Measurements from ENCODE around the gene RALBP1. TPM values are rescaled to one million over a fixed set of nuclear protein-coding genes. Genes with fewer than 3 reads are reported as not detected.

RALBP1 gene
- total and polyA plus RNA-seq, 9 of the 15 experiments (the other 6 are each of a cell fraction or from before 2014, with no cell fraction given) = 10.9 to 70.0 (median 61.3) TPM

GRCh38 chr18:9539283-9539682 is 64.0 kb downstream of the RALBP1 start:
- BruUV-seq (replicated peaks) = no TSS peak
- TF ChIP-seq CHAMP1 (IDR thresholded peaks at IDR 0.05) = no peak
- TF ChIP-seq ZNF609 (CRISPR knock-in tag; IDR thresholded peaks at IDR 0.05; ENCODE audit: borderline replicate concordance) = no peak
- TF ChIP-seq TFAP4 (CRISPR knock-in tag; IDR thresholded peaks at IDR 0.05; ENCODE audit: borderline replicate concordance) = no peak
- TF ChIP-seq ZNF24 (IDR thresholded peaks at IDR 0.05) = no peak
- no peak for TF ChIP-seq FOXO4 (CRISPR knock-in tag; IDR thresholded peaks at IDR 0.05)
- TF ChIP-seq VEZF1 (CRISPR knock-in tag; IDR thresholded peaks at IDR 0.05) = no peak
- TF ChIP-seq ZBTB49 (CRISPR knock-in tag; IDR thresholded peaks at IDR 0.05; ENCODE audit: borderline replicate concordance) = no peak

More at GRCh38 chr18:9539283-9539682, 64.0 kb downstream of the RALBP1 start:
- no peak for FAIRE-seq
- POLR2A ChIA-PET = interaction anchor here (0.5 kb wide), 1 partner anchor 27 kb away, joined by 3 read pairs; no protein-coding TSS in a partner anchor
- Histone ChIP-seq H3K79me2 (ENCODE audit: control insufficient read depth, insufficient read depth, low read length) (no peaks in the 10 kb centered on the region), H3K9ac (ENCODE audit: insufficient read depth in 1 of 2, low read depth in 2 of 2, low read length in 2 of 2) (no peak overlapping the region), H3K36me3 (ENCODE audit: control insufficient read depth, insufficient read depth, low read length) (peaks cover 39% of the 10 kb centered on the region; the same call in 2 of the 3 replicates), H3K9me3 (replicated peaks; ENCODE audit: control insufficient read depth, insufficient read depth, low read depth, low read length) (no peaks in the 10 kb centered on the region), H2AFZ (ENCODE audit: low read depth, low read length) (no peak overlapping the region), H3K27ac (ENCODE audit: extremely low read depth, low read depth, low read length) (no peak overlapping the region), H3K9me1 (ENCODE audit: control insufficient read depth, insufficient read depth, low read length) (no peaks in the 10 kb centered on the region), H3K4me2 (ENCODE audit: insufficient read depth, low read length) (no peak overlapping the region), H3K27me3 (ENCODE audit: control insufficient read depth in 2 of 2, insufficient read depth in 2 of 2, low read length in 2 of 2) (no peaks in the 10 kb centered on the region), H3K4me1 (replicated peaks in 1 of 2; ENCODE audit: control insufficient read depth in 2 of 2, insufficient read depth in 2 of 2, low read length in 2 of 2) (peaks cover 0 to 2% of the 10 kb centered on the region in 2 experiments; a peak in 2 of 5 replicates), H4K20me1 (replicated peaks; ENCODE audit: control insufficient read depth, insufficient read depth, low read length) (no peaks in the 10 kb centered on the region), H3K4me3 (no peak overlapping the region)
- in situ Hi-C loops (cut with MboI) (no loop called here), intact Hi-C loops (cut with micrococcal nuclease) (no loop called here)
- 87% methylated on average over 6 of the region's 6 CpGs for WGBS (ENCODE audit: insufficient coverage, low coverage, missing lambda C conversion rate)
- no peak for ATAC-seq
- DNase-seq (ENCODE audit: extremely low read depth in 1 of 4, low spot score in 3 of 4) = no peak
- CTCF ChIA-PET (ENCODE audit: low intra/inter-chr PET ratio) = no interaction called here

Data from K562 (cell line).